PC-9 (cell line): ENCODE results near the gene ARSG. TPM values are rescaled to one million over a fixed set of nuclear protein-coding genes. Genes with fewer than 3 reads are reported as not detected.

ENCODE experiments used
- Bru-seq: library from RNA; stranded (reverse); fragments of 400-500 nt; gene quantifications from one replicate; lab custom pipeline; 2021; lab: Mats Ljungman, UMichigan
- BruChase-seq, 2 experiments: library from RNA; stranded (reverse); fragments of 400-500 nt; gene quantifications; one replicate each; lab custom pipeline; 2021; lab: Mats Ljungman, UMichigan
- BruUV-seq: library from RNA; stranded (reverse); fragments of 400-500 nt; replicated peaks from 2 replicates; lab custom pipeline; 2021; lab: Mats Ljungman, UMichigan
- CTCF ChIA-PET: fragments of 300-600 bp; sonication (Branson Sonifier 250); formaldehyde crosslinking; loops from one replicate; lab custom pipeline; 2022; ENCODE audit warnings: antibody characterized with exemption; lab: Charles Lee
- POLR2A ChIA-PET: fragments of 300-600 bp; sonication (Branson Sonifier 250); formaldehyde crosslinking; loops from one replicate; lab custom pipeline; 2022; ENCODE audit warnings: antibody characterized with exemption; ENCODE audit not compliant: unreplicated experiment; lab: Charles Lee
- DNase-seq, 2 experiments: peaks; one replicate each; pipeline versions ENCODE4 v3.0.0 to v3.0.0-alpha.2; 2015 to 2022; ENCODE audit warnings: mixed read lengths in 1 of 2
- H2AFZ ChIP-seq: fragments of 200-600 bp; sonication (generic); 2 replicates; pipeline ENCODE4 v1.8.1; 2017; ENCODE audit warnings: antibody characterized with exemption
- H3F3A ChIP-seq: fragments of 200-600 bp; sonication (generic); 2 replicates; pipeline ENCODE4 v1.8.1; 2017; ENCODE audit warnings: antibody characterized with exemption, mild to moderate bottlenecking, low read depth; ENCODE audit not compliant: insufficient read depth
- H3K27ac ChIP-seq: fragments of 200-600 bp; sonication (generic); 2 replicates; pipeline ENCODE4 v1.6.1; 2016; ENCODE audit warnings: mixed run types
- H3K27me3 ChIP-seq: fragments of 200-600 bp; sonication (generic); 2 replicates; pipeline ENCODE4 v1.6.1; 2016; ENCODE audit warnings: low read depth, mixed run types; ENCODE audit not compliant: insufficient read depth
- H3K36me3 ChIP-seq: fragments of 200-600 bp; sonication (generic); 2 replicates; pipeline ENCODE4 v1.6.1; 2016; ENCODE audit warnings: low read depth, mixed run types
- H3K4me1 ChIP-seq: fragments of 200-600 bp; sonication (generic); replicated peaks from 2 replicates; pipeline ENCODE4 v1.6.1; 2016; ENCODE audit warnings: mixed run types; ENCODE audit not compliant: insufficient read depth
- H3K4me2 ChIP-seq: fragments of 200-600 bp; sonication (generic); 2 replicates; pipeline ENCODE4 v1.6.1; 2017; ENCODE audit warnings: mixed run types
- H3K4me3 ChIP-seq: fragments of 200-600 bp; sonication (generic); 2 replicates; pipeline ENCODE4 v1.6.1; 2016; ENCODE audit warnings: mixed run types
- H3K79me2 ChIP-seq: fragments of 200-600 bp; sonication (generic); 2 replicates; pipeline ENCODE4 v1.6.1; 2017; ENCODE audit warnings: low read depth, mixed run types
- H3K9me2 ChIP-seq: fragments of 200-600 bp; sonication (generic); 2 replicates; pipeline ENCODE4 v1.8.1; 2017; ENCODE audit warnings: mild to moderate bottlenecking; ENCODE audit not compliant: insufficient read depth
- H3K9me3 ChIP-seq: fragments of 200-600 bp; sonication (generic); 2 replicates; pipeline ENCODE4 v1.8.1; 2016; ENCODE audit warnings: low read depth; ENCODE audit not compliant: insufficient read depth
- H4K20me1 ChIP-seq: fragments of 200-600 bp; sonication (generic); 2 replicates; pipeline ENCODE4 v1.8.1; 2017; ENCODE audit not compliant: insufficient read depth
- EZH2 ChIP-seq: fragments of 200-600 bp; sonication (generic); IDR thresholded peaks from 2 replicates; pipeline ENCODE4 v1.8.0; 2017; ENCODE audit warnings: antibody characterized with exemption, low read depth
- intact Hi-C: fragments of 100-400 bp; cut with micrococcal nuclease; formaldehyde crosslinking; loops from one replicate; pipeline ENCODE4 v1.10.0; 2022; ENCODE audit not compliant: unreplicated experiment
- long read RNA-seq: library from polyadenylated mRNA; stranded (forward); transcript quantifications from one replicate; pipeline ENCODE4 v2.0.0, GENCODE V29; 2022
- total RNA-seq: library from RNA; stranded (reverse); gene quantifications from 2 replicates; pipeline ENCODE4 v1.2.3, GENCODE V29; 2021
- TF ChIP-seq, protein P1 (sequence below): fragments of 200-600 bp; sonication (generic); conservative IDR thresholded peaks from 2 replicates; pipeline ENCODE4 v1.6.1; 2017; ENCODE audit warnings: mixed run types, antibody characterized with exemption, mild to moderate bottlenecking, moderate library complexity

ARSG gene
- total RNA-seq (4.0 and 6.6 TPM in 2 replicates), Bru-seq, nascent RNA (percentile 38 among the genes with signal in this experiment), BruChase-seq, experiment 1, labeled RNA remaining after a 2-hour chase (percentile 44 among the genes with signal in this experiment), BruChase-seq, experiment 2, labeled RNA remaining after a 6-hour chase (percentile 29 among the genes with signal in this experiment)
- long read RNA-seq, partial matches to known transcripts: 2 of 7 reads
- long read RNA-seq, other reads (novel, unspliced or antisense): 3 of 7 reads

- BruUV-seq: no TSS peak
- H3K4me1 ChIP-seq: peaks cover 20% of the 10 kb centered on the region
Measured at GRCh38 chr17:68290955-68291835, at the start of gene ARSG, which contains the start of gene SLC16A6. Gene ARSG (plus strand): TSS chr17:68291495. CDS start chr17:68307494, 15,999 bp downstream. Gene SLC16A6 (minus strand): TSS chr17:68291127. CDS start chr17:68278320, 12,807 bp downstream.

DNA sequence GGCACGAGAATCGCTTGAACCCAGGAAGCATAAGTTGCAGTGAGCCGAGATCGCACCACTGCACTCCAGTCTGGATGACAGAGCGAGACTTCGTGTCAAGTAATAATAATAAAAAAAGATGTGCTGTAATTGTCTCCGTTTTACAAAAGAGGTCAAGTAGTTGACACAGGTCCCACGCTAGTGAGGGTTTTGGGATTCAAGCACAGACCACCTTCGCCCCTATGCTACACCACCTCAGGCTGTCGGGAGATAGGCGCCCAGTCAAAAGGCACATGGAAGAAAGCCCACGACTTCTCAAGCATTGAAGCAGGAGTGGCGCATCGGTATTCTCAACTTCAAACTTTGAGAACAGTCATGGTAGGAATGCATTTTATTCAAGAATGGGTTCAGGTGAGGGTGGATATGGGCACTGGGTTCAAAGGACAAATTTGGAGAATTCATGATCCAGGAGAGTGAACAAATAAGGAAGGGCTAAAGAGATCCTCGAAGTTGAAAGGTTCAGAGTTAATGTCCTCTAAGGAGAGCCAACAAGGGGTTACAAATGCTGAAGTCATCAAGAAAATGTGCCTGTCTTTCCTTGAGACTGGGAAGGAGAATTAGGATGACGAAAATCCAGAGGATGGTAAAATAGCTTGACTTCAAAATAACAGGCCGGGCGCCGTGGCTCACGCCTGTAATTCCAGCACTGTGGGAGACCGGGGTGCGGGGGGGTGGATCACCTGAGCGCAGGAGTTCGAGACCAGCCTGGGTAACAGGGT is 44.8 kb upstream of the ARSG start:
- Histone ChIP-seq H3K4me2 (peak overlapping the region; percentile 81), H3K9me2 (no peaks in the 10 kb centered on the region), H3K36me3 (0 out of 2 replicates have a peak, but pooled peaks cover 6% of the 10 kb centered on the region), H2AFZ (no peak overlapping the region), H3K27me3 (no peaks in the 10 kb centered on the region), H3F3A (peaks cover 20% of the 10 kb centered on the region; the same call in 1 of the 2 replicates), H3K4me3 (peak overlapping the region; percentile 80; the same call in 1 of the 2 replicates), H3K9me3 (no peaks in the 10 kb centered on the region), H3K4me1 (peaks cover 10% of the 10 kb centered on the region), H3K79me2 (no peaks in the 10 kb centered on the region; the same call in 1 of the 2 replicates), H4K20me1 (no peaks in the 10 kb centered on the region), H3K27ac (no peak overlapping the region)
- ChIA-PET CTCF (interaction anchor here (1.6 kb wide), 1 partner anchor 212 kb away, joined by 14 read pairs; no protein-coding TSS in a partner anchor), POLR2A (interaction anchor here (0.6 kb wide), 1 partner anchor 599 kb away, joined by 6 read pairs; no protein-coding TSS in a partner anchor)
- intact Hi-C loops: loop anchor here (1.0 to 2.0 kb wide), 2 partner anchors 46 to 211 kb away; partner anchors contain the start of gene WIPI1
- TF ChIP-seq EZH2: no peak
- TF ChIP-seq, protein P1, sequence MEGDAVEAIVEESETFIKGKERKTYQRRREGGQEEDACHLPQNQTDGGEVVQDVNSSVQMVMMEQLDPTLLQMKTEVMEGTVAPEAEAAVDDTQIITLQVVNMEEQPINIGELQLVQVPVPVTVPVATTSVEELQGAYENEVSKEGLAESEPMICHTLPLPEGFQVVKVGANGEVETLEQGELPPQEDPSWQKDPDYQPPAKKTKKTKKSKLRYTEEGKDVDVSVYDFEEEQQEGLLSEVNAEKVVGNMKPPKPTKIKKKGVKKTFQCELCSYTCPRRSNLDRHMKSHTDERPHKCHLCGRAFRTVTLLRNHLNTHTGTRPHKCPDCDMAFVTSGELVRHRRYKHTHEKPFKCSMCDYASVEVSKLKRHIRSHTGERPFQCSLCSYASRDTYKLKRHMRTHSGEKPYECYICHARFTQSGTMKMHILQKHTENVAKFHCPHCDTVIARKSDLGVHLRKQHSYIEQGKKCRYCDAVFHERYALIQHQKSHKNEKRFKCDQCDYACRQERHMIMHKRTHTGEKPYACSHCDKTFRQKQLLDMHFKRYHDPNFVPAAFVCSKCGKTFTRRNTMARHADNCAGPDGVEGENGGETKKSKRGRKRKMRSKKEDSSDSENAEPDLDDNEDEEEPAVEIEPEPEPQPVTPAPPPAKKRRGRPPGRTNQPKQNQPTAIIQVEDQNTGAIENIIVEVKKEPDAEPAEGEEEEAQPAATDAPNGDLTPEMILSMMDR: no peak
- BruUV-seq: TSS peak; percentile 78
- no peak for DNase-seq

More at GRCh38 chr17:68290955-68291835, at the start of gene ARSG, which contains the start of gene SLC16A6:
- no peaks in the 10 kb centered on the region for H3K9me2 ChIP-seq
- intact Hi-C loops: loop anchor here (5.0 to 10.0 kb wide), 2 partner anchors 64 to 86 kb away; no protein-coding TSS in a partner anchor
- H4K20me1 ChIP-seq: no peaks in the 10 kb centered on the region
- no peaks in the 10 kb centered on the region for H3K27me3 ChIP-seq
- H3K9me3 ChIP-seq: no peaks in the 10 kb centered on the region
- H2AFZ ChIP-seq: peak within 1 kb of the TSS; percentile 86
- no peaks in the 10 kb centered on the region for H3K36me3 ChIP-seq
- peak within 1 kb of the TSS; percentile 58 for H3K27ac ChIP-seq
- H3K79me2 ChIP-seq: peaks cover 3% of the 10 kb centered on the region; the same call in 1 of the 2 replicates
- H3K4me2 ChIP-seq: peak within 1 kb of the TSS; percentile 81
- POLR2A ChIA-PET: interaction anchor here (0.6 to 0.7 kb wide), 3 partner anchors 13 to 22 kb away, joined by 5 to 9 read pairs (median 6); no protein-coding TSS in a partner anchor
- peak within 1 kb of the TSS; percentile 76 for H3K4me3 ChIP-seq
- peak; percentile 43 to 62 for DNase-seq
- CTCF ChIA-PET: no interaction called here
- peaks cover 18% of the 10 kb centered on the region for H3F3A ChIP-seq
- TF ChIP-seq, protein P1: no peak
- no peak for TF ChIP-seq EZH2
